Psoas muscle (tissue), 8 donors: ENCODE results near the gene SIRPD. TPM values are rescaled to one million over a fixed set of nuclear protein-coding genes. Genes with fewer than 3 reads are reported as not detected.
A peak's percentile ranks its signal among the peaks of the same experiment; 100 is the strongest.
"Not testable (repeated sequence)": the region's sequence is repeated elsewhere in the genome, so short reads cannot be mapped to it uniquely, and the experiment has no call there.

Source experiments
- ATAC-seq, 4 donors: fragments of 200-7000 bp; cut with Tn5 transposase; one replicate each; pipeline ENCODE4 v1.9.1; 2020; ENCODE audit warnings: moderate library complexity in 3 of 4, mild to moderate bottlenecking in 2 of 4
- DNase-seq, 2 donors: peaks; one replicate each; pipeline ENCODE4 v3.0.0-alpha.2; 2020
- H3K27ac ChIP-seq: fragments of 200-600 bp; one replicate; pipeline ENCODE4 v1.8.0; 2022
- H3K27me3 ChIP-seq, 3 donors: fragments of 200-600 bp in 1 of 3; one replicate each; pipeline versions ENCODE4 v1.6.1 to v1.8.0; 2013 to 2022; ENCODE audit warnings: low read length in 2 of 3, mild to moderate bottlenecking in 2 of 3, moderate library complexity in 1 of 3; ENCODE audit not compliant: insufficient read depth in 3 of 3
- H3K36me3 ChIP-seq, 2 donors: fragments of 200-600 bp in 1 of 2; one replicate each; pipeline versions ENCODE4 v1.6.1 to v1.8.0; 2013 to 2022; ENCODE audit warnings: low read depth in 1 of 2, mild to moderate bottlenecking in 1 of 2, moderate library complexity in 1 of 2; ENCODE audit not compliant: insufficient read depth in 1 of 2
- H3K4me1 ChIP-seq: fragments of 200-600 bp; one replicate; pipeline ENCODE4 v1.8.0; 2022
- H3K4me3 ChIP-seq: fragments of 200-600 bp; one replicate; pipeline ENCODE4 v1.8.0; 2022; ENCODE audit warnings: mild to moderate bottlenecking
- H3K9me3 ChIP-seq: fragments of 200-600 bp; one replicate; pipeline ENCODE4 v1.8.0; 2022
- CTCF ChIP-seq: fragments of 200-600 bp; IDR thresholded peaks from one replicate; pipeline ENCODE4 v1.8.0; 2022; ENCODE audit warnings: antibody characterized with exemption
- whole genome bisulfite sequencing, 3 donors: extraction: QIAGEN DNeasy Blood & Tissue Kit; methylation state at CpG; one replicate each; pipeline versions ENCODE4 v1.1.6 to v1.1.7; 2013; 5-methylcytosine and 5-hydroxymethylcytosine counted together
- intact Hi-C, 2 donors: fragments of 100-400 bp; cut with DNase I; formaldehyde crosslinking; loops; one replicate each; pipeline versions ENCODE4 v1.11.0 to v1.14.2; 2022
- polyA plus RNA-seq, 3 donors: library from polyadenylated mRNA; stranded (reverse); fragments of 200-250 nt; gene quantifications; one replicate each; pipeline ENCODE4 v1.2.3, GENCODE V29; 2013
- total RNA-seq, 4 donors: library from RNA; stranded (reverse); fragmentation: NEBNext Ultra II Directional in 2 of 4; extraction: Animal tissue kit (Norgen Biotek cat#: 25700) in 2 of 4; gene quantifications; one replicate each; pipeline versions ENCODE4 v1.2.1 to v1.2.4, GENCODE V29; 2021 to 2023
- donor health status: healthy with polysubstance abuse.
- donor health status: DM: no; HTN: no; CAD: no; lungs with moderate emphysema.
- donor health status: Bipolar disorder and iron deficiency.
- donor health status: healthy.
- donor health status: DM: yes; HTN: yes; CAD: no.
- donor health status: DM: no; HTN: no; CAD: no.
- donor health status: DM: no; HTN: no; CAD: no.
- donor health status: DM: yes; HTN: yes; CAD: no.

The SIRPD gene
- total and polyA plus RNA-seq, 7 donors: not detected

GRCh38 chr20:1503564-1504227 lies 53.8 kb downstream of the SIRPD start:
- no peaks in the 10 kb centered on the region for H3K36me3 ChIP-seq
- no peak overlapping the region for H3K4me3 ChIP-seq
- H3K4me1 ChIP-seq: no peaks in the 10 kb centered on the region
- peak; percentile 47 to 80 (median 78) for ATAC-seq
- intact Hi-C loops: no loop called here
- H3K27me3 ChIP-seq: peaks cover 0 to 5% (median 0%) of the 10 kb centered on the region in 3 donors
- 5% methylated on average over 8 of the region's 8 CpGs for WGBS, 3 donors
- peak; percentile 67 for TF ChIP-seq CTCF
- peak; percentile 42 to 61 for DNase-seq
- H3K27ac ChIP-seq: no peak overlapping the region
- no peaks in the 10 kb centered on the region for H3K9me3 ChIP-seq

- TF ChIP-seq CTCF: no peak
- ATAC-seq (no peak), DNase-seq (no peak)
- WGBS, 3 donors: 39 to 45% (median 44%) methylated on average over 3 of the region's 3 CpGs
- H3K27me3 ChIP-seq: peaks cover 0 to 5% (median 0%) of the 10 kb centered on the region in 3 donors
- H3K27ac ChIP-seq: no peak overlapping the region
- no peak overlapping the region for H3K4me3 ChIP-seq
- H3K4me1 ChIP-seq: no peaks in the 10 kb centered on the region
- no peaks in the 10 kb centered on the region for H3K9me3 ChIP-seq
- intact Hi-C loops: no loop called here
- H3K36me3 ChIP-seq: no peaks in the 10 kb centered on the region
These were observed 57.0 kb downstream of the SIRPD start for GRCh38 chr20:1500496-1500895.

- Histone ChIP-seq H3K36me3 (no peaks in the 10 kb centered on the region), H3K27ac (no peak overlapping the region), H3K27me3 (peaks cover 0 to 5% (median 0%) of the 10 kb centered on the region in 3 donors), H3K4me1 (no peaks in the 10 kb centered on the region), H3K4me3 (no peak overlapping the region), H3K9me3 (no peaks in the 10 kb centered on the region)
- intact Hi-C loops: no loop called here
- 83 to 88% (median 87%) methylated on average over 8 of the region's 8 CpGs for WGBS, 3 donors
- ATAC-seq (no peak), DNase-seq (no peak)
- TF ChIP-seq CTCF: no peak
These were observed 57.7 kb downstream of the SIRPD start for GRCh38 chr20:1499528-1500420.

GRCh38 chr20:1497371-1497770 lies 60.1 kb downstream of the SIRPD start:
- 90 to 97% (median 92%) methylated on average over 5 of the region's 5 CpGs for WGBS, 3 donors
- DNase-seq, intact Hi-C loops, H3K27ac ChIP-seq, H3K9me3 ChIP-seq, H3K27me3 ChIP-seq, H3K4me3 ChIP-seq, H3K36me3 ChIP-seq, ATAC-seq, H3K4me1 ChIP-seq: not testable (repeated sequence)

- 79 to 80% (median 80%) methylated on average over 3 of the region's 3 CpGs for WGBS, 3 donors
- no peaks in the 10 kb centered on the region for H3K9me3 ChIP-seq
- intact Hi-C loops: no loop called here
These were observed 60.6 kb downstream of the SIRPD start for GRCh38 chr20:1496930-1497329.

More at GRCh38 chr20:1496930-1497329, 60.6 kb downstream of the SIRPD start:
- ATAC-seq (no peak), DNase-seq (no peak)
- TF ChIP-seq CTCF: no peak
- Histone ChIP-seq H3K36me3 (no peaks in the 10 kb centered on the region), H3K4me3 (no peak overlapping the region), H3K27me3 (peaks cover 0 to 6% (median 1%) of the 10 kb centered on the region in 3 donors), H3K4me1 (no peaks in the 10 kb centered on the region), H3K27ac (no peak overlapping the region)
